HepG2 (cell line): ENCODE data around the gene IP6K3. TPM values are rescaled to one million over a fixed set of nuclear protein-coding genes. Genes with fewer than 3 reads are reported as not detected.

Experiments
- ATAC-seq: fragments of 200-7000 bp; cut with Tn5 transposase; 3 replicates; pipeline ENCODE4 v1.9.1; 2020; ENCODE audit warnings: mild to moderate bottlenecking, moderate library complexity
- BruUV-seq: library from RNA; stranded (reverse); fragments of 400-500 nt; replicated peaks from 2 replicates; lab custom pipeline; 2021; lab: Mats Ljungman, UMichigan
- CTCF ChIA-PET: fragments of 300-600 bp; formaldehyde crosslinking; extraction: SDS; loops from one replicate; lab custom pipeline; 2021; ENCODE audit warnings: low total read pairs, inconsistent platforms, low intra/inter-chr PET ratio; lab: Yijun Ruan, JAX
- POLR2A ChIA-PET: fragments of 350-600 bp; sonication (Branson Sonifier 250); formaldehyde crosslinking; loops from one replicate; lab custom pipeline; 2020; ENCODE audit warnings: antibody characterized with exemption, inconsistent platforms; lab: Yijun Ruan, JAX
- DNase-seq: peaks from one replicate; pipeline ENCODE4 v3.0.0-alpha.2; 2015; ENCODE audit warnings: low spot score
- FAIRE-seq: peaks from 3 replicates; lab custom pipeline; 2011; peaks lifted over from hg19 to GRCh38; lab: Jason Lieb, UNC
- H2AFZ ChIP-seq: one replicate; pipeline ENCODE4 v1.6.1; 2011; ENCODE audit warnings: low read length, inconsistent platforms
- H3K27ac ChIP-seq: fragments of 300-600 bp; 3 replicates; pipeline ENCODE4 v1.8.0; 2011; ENCODE audit warnings: mixed run types, mild to moderate bottlenecking, mixed read lengths, low read length, inconsistent platforms; ENCODE audit not compliant: insufficient read depth; ENCODE audit errors: extremely low read length
- H3K27me3 ChIP-seq, 2 experiments: fragments of 200-600 bp in 1 of 2; 2 replicates in 1 of 2; 3 replicates in 1 of 2; pipeline versions ENCODE4 v1.6.0 to v1.8.0; 2011; ENCODE audit warnings: low read length in 2 of 2, mild to moderate bottlenecking in 2 of 2, moderate library complexity in 2 of 2, inconsistent platforms in 1 of 2; ENCODE audit not compliant: insufficient read depth in 2 of 2, control insufficient read depth in 1 of 2
- H3K36me3 ChIP-seq, 2 experiments: fragments of 200-600 bp in 1 of 2; replicated peaks in 1 of 2; 2 replicates in 1 of 2; 3 replicates in 1 of 2; pipeline versions ENCODE4 v1.5.1 to v1.8.0; 2011; ENCODE audit warnings: low read length in 2 of 2, inconsistent platforms in 1 of 2; ENCODE audit not compliant: insufficient read depth in 2 of 2, control insufficient read depth in 1 of 2
- H3K4me1 ChIP-seq: 2 replicates; pipeline ENCODE4 v1.5.1; 2012; ENCODE audit warnings: low read length, inconsistent platforms; ENCODE audit not compliant: insufficient read depth
- H3K4me2 ChIP-seq: 2 replicates; pipeline ENCODE4 v1.6.0; 2011; ENCODE audit warnings: low read depth, low read length, inconsistent platforms
- H3K4me3 ChIP-seq, 3 experiments: fragments of 200-600 bp in 1 of 3; sonication (generic), shearing (Covaris generic) in 1 of 3; replicated peaks in 1 of 3; 2 replicates each; pipeline ENCODE4 v1.5.1; 2011 to 2016; ENCODE audit warnings: low read length in 3 of 3, inconsistent platforms in 2 of 3, low read depth in 2 of 3, mild to moderate bottlenecking in 2 of 3, control low read depth in 1 of 3, mixed read lengths in 1 of 3; ENCODE audit not compliant: insufficient read depth in 1 of 3
- H3K79me2 ChIP-seq: one replicate; pipeline ENCODE4 v1.6.1; 2011; ENCODE audit warnings: low read length, inconsistent platforms; ENCODE audit not compliant: insufficient read depth
- H3K9ac ChIP-seq: 2 replicates; pipeline ENCODE4 v1.6.0; 2011; ENCODE audit warnings: mild to moderate bottlenecking, low read depth, low read length, inconsistent platforms; ENCODE audit not compliant: insufficient read depth
- H3K9me3 ChIP-seq: 2 replicates; pipeline ENCODE4 v1.5.1; 2012; ENCODE audit warnings: mild to moderate bottlenecking, low read length
- H4K20me1 ChIP-seq: 2 replicates; pipeline ENCODE4 v1.6.0; 2011; ENCODE audit warnings: inconsistent platforms, mild to moderate bottlenecking, low read length, moderate library complexity; ENCODE audit not compliant: insufficient read depth
- ARID2 ChIP-seq: sonication (generic); formaldehyde crosslinking; IDR thresholded peaks from 2 replicates; pipeline ENCODE4 v1.8.1; 2022; ENCODE audit warnings: mild to moderate bottlenecking, missing genetic modification reagents, borderline replicate concordance
- BCL6 ChIP-seq: IDR thresholded peaks from 2 replicates; pipeline ENCODE4 v1.6.1; 2016; ENCODE audit warnings: missing genetic modification reagents, missing compliant biosample characterization
- EED ChIP-seq: sonication (generic); formaldehyde crosslinking; IDR thresholded peaks from 2 replicates; pipeline ENCODE4 v1.5.0; 2020; ENCODE audit warnings: mild to moderate bottlenecking, missing genetic modification reagents
- HDAC6 ChIP-seq: fragments of 200-600 bp; sonication (generic); IDR thresholded peaks from 2 replicates; pipeline ENCODE4 v1.7.0; 2017; ENCODE audit warnings: mild to moderate bottlenecking, antibody characterized with exemption, low read length, low read depth
- HNRNPH1 ChIP-seq: fragments of 200-400 bp; formaldehyde crosslinking; optimal IDR thresholded peaks from 2 replicates; pipeline ENCODE3; 2017; ENCODE audit warnings: mild to moderate bottlenecking, low read depth, low read length
- IRF2 ChIP-seq: IDR thresholded peaks from 2 replicates; pipeline ENCODE4 v1.6.1; 2018; ENCODE audit warnings: missing genetic modification reagents, missing compliant biosample characterization
- MLLT10 ChIP-seq: sonication (generic); formaldehyde crosslinking; IDR thresholded peaks from 2 replicates; pipeline ENCODE4 v1.4.0; 2020; ENCODE audit warnings: missing genetic modification reagents
- MXD4 ChIP-seq: IDR thresholded peaks from 2 replicates; pipeline ENCODE4 v1.6.1; 2016; ENCODE audit warnings: mild to moderate bottlenecking, missing biosample characterization, missing genetic modification reagents
- NFRKB ChIP-seq: fragments of 450-650 bp; IDR thresholded peaks from 2 replicates; pipeline ENCODE4 v1.6.1; 2017
- REL ChIP-seq: sonication (generic); formaldehyde crosslinking; conservative IDR thresholded peaks from 2 replicates; pipeline ENCODE4 v1.8.0; 2022; ENCODE audit warnings: mild to moderate bottlenecking, missing genetic modification reagents, moderate library complexity
- SRSF4 ChIP-seq: fragments of 200-400 bp; formaldehyde crosslinking; IDR thresholded peaks from one replicate; pipeline ENCODE4 v1.6.1; 2018; ENCODE audit warnings: mild to moderate bottlenecking, low read depth, low read length, moderate library complexity; ENCODE audit not compliant: poor library complexity, severe bottlenecking
- SRY ChIP-seq: sonication (generic); formaldehyde crosslinking; IDR thresholded peaks from 2 replicates; pipeline ENCODE4 v1.8.0; 2022; ENCODE audit warnings: mild to moderate bottlenecking, missing genetic modification reagents
- USF2 ChIP-seq, 2 experiments: sonication (generic) in 1 of 2; formaldehyde crosslinking in 1 of 2; IDR thresholded peaks; 2 replicates each; pipeline versions ENCODE4 v1.5.1 to v1.6.1; 2011 to 2020; ENCODE audit warnings: borderline replicate concordance in 1 of 2, low read depth in 1 of 2, low read length in 1 of 2, mild to moderate bottlenecking in 1 of 2, missing genetic modification reagents in 1 of 2, moderate library complexity in 1 of 2
- ZNF225 ChIP-seq: sonication (generic); formaldehyde crosslinking; IDR thresholded peaks from 2 replicates; pipeline ENCODE4 v1.4.0; 2020; ENCODE audit warnings: mild to moderate bottlenecking, missing genetic modification reagents
- ZNF260 ChIP-seq: sonication (generic); formaldehyde crosslinking; IDR thresholded peaks from 2 replicates; pipeline ENCODE4 v1.4.0; 2020; ENCODE audit warnings: missing genetic modification reagents, low read depth, mild to moderate bottlenecking, borderline replicate concordance
- ZNF512 ChIP-seq: sonication (generic); formaldehyde crosslinking; IDR thresholded peaks from 2 replicates; pipeline ENCODE4 v1.4.0; 2020; ENCODE audit warnings: mild to moderate bottlenecking, missing genetic modification reagents
- WGBS: methylation state at CpG from one replicate; pipeline ENCODE4 v1.1.6; 2017; ENCODE audit warnings: low lambda C conversion rate; 5-methylcytosine and 5-hydroxymethylcytosine counted together
- in situ Hi-C: cut with HindIII; loops from 2 replicates; pipeline ENCODE4 v1.10.0; 2017; ENCODE audit warnings: low pct_unique_long_range_greater_than_20kb; ENCODE audit not compliant: extremely low pct_ligation_motif_present
- intact Hi-C: fragments of 100-400 bp; cut with micrococcal nuclease; formaldehyde crosslinking; loops from one replicate; pipeline ENCODE4 v1.10.0; 2022; ENCODE audit not compliant: unreplicated experiment
- polyA plus RNA-seq, 8 experiments: library from polyadenylated mRNA; depleted of rRNA in 3 of 8; stranded (reverse) in 7 of 8; unstranded in 1 of 8; fragments of >200 nt; fragmentation: Illumina TruSeq in 4 of 8; extraction: Trizol in 4 of 8; gene quantifications; 2 replicates each; pipeline versions ENCODE4 v1.2.1 to v1.2.3, GENCODE V29; 2011 to 2016; ENCODE audit warnings: low read depth in 4 of 8, missing spikeins in 1 of 8, mixed read lengths in 1 of 8; ENCODE audit not compliant: insufficient read depth in 1 of 8
- total RNA-seq, 5 experiments: library from RNA; depleted of rRNA; stranded (reverse); fragments of >200 nt; fragmentation: Illumina TruSeq; extraction: Trizol; gene quantifications; 2 replicates each; pipeline ENCODE4 v1.2.3, GENCODE V29; 2016; ENCODE audit warnings: low read depth in 1 of 5
- TF ChIP-seq, protein P1 (sequence below): sonication (generic); formaldehyde crosslinking; IDR thresholded peaks from 2 replicates; pipeline ENCODE4 v1.8.1; 2022; ENCODE audit warnings: mild to moderate bottlenecking, missing genetic modification reagents

IP6K3 gene
- total and polyA plus RNA-seq, 2 of the 13 experiments (the other 11 are each of a cell fraction or from before 2014, with no cell fraction given), result 0.11 to 0.18 TPM

- no peak for TF ChIP-seq SRSF4
- no peak for TF ChIP-seq MLLT10 (CRISPR knock-in tag)
- no peak for TF ChIP-seq MXD4
These were observed 24.7 kb upstream of the IP6K3 start (continued) for GRCh38 chr6:33771146-33772081.

- H3K4me3 ChIP-seq, result no peak overlapping the region
- H2AFZ ChIP-seq, result no peak overlapping the region
- FAIRE-seq, result no peak
- H4K20me1 ChIP-seq, result no peaks in the 10 kb centered on the region; the same call in 1 of the 2 replicates
- DNase-seq, result no peak
- no peaks in the 10 kb centered on the region for H3K9me3 ChIP-seq
- WGBS, result 75% methylated on average over 2 of the region's 3 CpGs
- H3K27ac ChIP-seq, result no peak overlapping the region
- no peak overlapping the region for H3K4me2 ChIP-seq
- ChIA-PET CTCF (interaction anchor here (1.1 to 1.6 kb wide), 2 partner anchors 185 to 257 kb away, joined by 3 to 5 read pairs; no protein-coding TSS in a partner anchor), POLR2A (interaction anchor here (1.0 to 1.9 kb wide), 4 partner anchors 11 to 217 kb away, joined by 3 to 6 read pairs (median 3); partner anchors contain the start of gene UQCC2)
- no peak for ATAC-seq
- BruUV-seq, result no TSS peak
- H3K4me1 ChIP-seq, result peaks cover 5% of the 10 kb centered on the region
- in situ Hi-C loops, result no loop called here
- no peaks in the 10 kb centered on the region for H3K79me2 ChIP-seq
- intact Hi-C loops, result no loop called here
- no peak overlapping the region for H3K9ac ChIP-seq
- H3K36me3 ChIP-seq, result peaks cover 21 to 30% of the 10 kb centered on the region in 2 experiments; a peak in 4 of 5 replicates
- H3K27me3 ChIP-seq, result peaks cover 0 to 12% of the 10 kb centered on the region in 2 experiments; a peak in 3 of 5 replicates
- TF ChIP-seq REL (0 out of 2 replicates have a peak, but pooled peaks have one; percentile 38), HNRNPH1 (no peak), USF2 (IDR thresholded peaks at IDR 0.05; ENCODE audit: low read depth, low read length) (no peak), USF2 (CRISPR knock-in tag; IDR thresholded peaks at IDR 0.05; ENCODE audit: borderline replicate concordance) (no peak), ZNF260 (CRISPR knock-in tag) (no peak), IRF2 (no peak), BCL6 (CRISPR knock-in tag) (no peak), ZNF225 (CRISPR knock-in tag) (no peak), ARID2 (CRISPR knock-in tag) (no peak), NFRKB (no peak), ZNF512 (CRISPR knock-in tag) (no peak), EED (no peak), SRY (CRISPR knock-in tag) (no peak), HDAC6 (no peak)
- TF ChIP-seq, protein P1, sequence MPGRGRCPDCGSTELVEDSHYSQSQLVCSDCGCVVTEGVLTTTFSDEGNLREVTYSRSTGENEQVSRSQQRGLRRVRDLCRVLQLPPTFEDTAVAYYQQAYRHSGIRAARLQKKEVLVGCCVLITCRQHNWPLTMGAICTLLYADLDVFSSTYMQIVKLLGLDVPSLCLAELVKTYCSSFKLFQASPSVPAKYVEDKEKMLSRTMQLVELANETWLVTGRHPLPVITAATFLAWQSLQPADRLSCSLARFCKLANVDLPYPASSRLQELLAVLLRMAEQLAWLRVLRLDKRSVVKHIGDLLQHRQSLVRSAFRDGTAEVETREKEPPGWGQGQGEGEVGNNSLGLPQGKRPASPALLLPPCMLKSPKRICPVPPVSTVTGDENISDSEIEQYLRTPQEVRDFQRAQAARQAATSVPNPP (CRISPR knock-in tag), result no peak
These were observed 24.1 kb upstream of the IP6K3 start for GRCh38 chr6:33770833-33771145.
